C4-2B (cell line): ENCODE data around the gene LRMDA.

Experiments
- CTCF ChIP-seq: fragments of 450-650 bp; conservative IDR thresholded peaks from 2 replicates; pipeline ENCODE4 v1.5.1; 2017; ENCODE audit warnings: mild to moderate bottlenecking
- ZFX ChIP-seq: fragments of 450-650 bp; IDR thresholded peaks from 2 replicates; pipeline ENCODE4 v1.6.1; 2017

- TF ChIP-seq CTCF (no peak), ZFX (no peak)
Measured at GRCh38 chr10:75957314-75958120, 526.1 kb downstream of the LRMDA start.
